HG02973 (cell line): ENCODE results near the gene SLC1A2.

Source experiments
- ATAC-seq: cut with Tn5 transposase; IDR thresholded peaks from one replicate; pipeline ENCODE4 v1.9.1; 2021; ENCODE audit warnings: moderate library complexity; ENCODE audit not compliant: unreplicated experiment

The SLC1A2 gene

GRCh38 chr11:35204614-35205013 is 214.7 kb downstream of the SLC1A2 start:
- no peak for ATAC-seq
